ENCODE data around the gene PRRC2B. TPM values are rescaled to one million over a fixed set of nuclear protein-coding genes. Genes with fewer than 3 reads are reported as not detected.
A peak's percentile ranks its signal among the peaks of the same experiment; 100 is the strongest.

Gene PRRC2B
- total and polyA plus RNA-seq, 2 of the 8 experiments (the other 6 are each of a cell fraction or from before 2014, with no cell fraction given): 37.3 to 249 TPM

DNA sequence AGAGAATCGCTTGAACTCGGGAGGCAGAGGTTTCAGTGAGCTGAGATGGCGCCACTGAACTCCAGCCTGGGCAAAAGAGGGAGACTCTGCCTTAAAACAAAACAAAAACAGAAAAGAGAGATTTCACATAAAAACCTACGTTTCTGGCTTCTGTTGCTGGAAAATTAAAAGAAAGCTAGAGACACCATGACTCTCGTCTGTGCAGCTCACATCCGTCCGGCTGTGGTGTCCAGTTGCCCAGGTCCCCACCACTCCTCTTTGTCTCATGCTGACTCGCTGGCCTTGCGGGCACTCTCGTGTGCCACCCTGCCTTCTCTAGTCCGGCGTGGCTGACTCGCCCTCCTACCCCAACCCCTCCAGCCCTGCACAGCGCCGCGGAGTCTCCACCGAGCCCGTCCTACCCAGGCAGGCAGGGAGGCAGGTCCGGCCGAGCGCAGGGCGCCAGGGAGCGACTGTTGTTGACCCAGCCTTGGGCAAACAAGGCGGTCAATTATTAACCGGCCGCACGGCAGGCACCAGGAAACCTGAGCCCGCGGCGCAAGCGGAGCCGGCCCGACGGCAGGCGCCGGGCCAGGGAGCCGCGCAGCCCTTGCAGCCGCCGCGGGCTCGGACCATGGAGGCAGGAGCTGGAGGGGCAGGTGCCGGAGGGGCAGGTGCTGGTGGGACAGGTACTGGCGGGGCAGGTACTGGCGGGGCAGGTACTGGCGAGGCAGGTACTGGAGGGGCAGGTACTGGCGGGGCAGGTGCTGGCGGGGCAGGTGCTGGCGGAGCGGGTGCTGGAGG is 151.3 kb downstream of the PRRC2B start, which contains the start of gene PRRT1B (continued):
- TF ChIP-seq CHD7 (IDR thresholded peaks at IDR 0.05; ENCODE audit: insufficient replicate concordance, low read length) (no peak), EZH2 (IDR thresholded peaks at IDR 0.05; ENCODE audit: low read depth, low read length, severe bottlenecking) (peak; percentile 21), SIRT6 (IDR thresholded peaks at IDR 0.05; ENCODE audit: low read length) (no peak), SP1 (IDR thresholded peaks at IDR 0.05; ENCODE audit: low read depth, low read length) (no peak), RAD21 (IDR thresholded peaks at IDR 0.05 in 1 of 2, conservative IDR thresholded peaks at IDR 0.05 in 1 of 2; ENCODE audit: low read depth in 2 of 2, low read length in 2 of 2) (0 out of 4 replicates have a peak, but pooled peaks of 1 of the 2 experiments have one; percentile 3), GABPA (IDR thresholded peaks at IDR 0.05; ENCODE audit: borderline replicate concordance, insufficient read depth, low read length) (peak; percentile 66), GTF2F1 (IDR thresholded peaks at IDR 0.05; ENCODE audit: borderline replicate concordance, low read depth, low read length) (no peak), SIN3A (conservative IDR thresholded peaks at IDR 0.05 in 1 of 2, IDR thresholded peaks at IDR 0.05 in 1 of 2; ENCODE audit: low read depth in 1 of 2, low read length in 2 of 2) (0 out of 4 replicates have a peak, but pooled peaks of 1 of the 2 experiments have one; percentile 17), TAF7 (optimal IDR thresholded peaks at IDR 0.05; ENCODE audit: borderline replicate concordance, low read depth, low read length) (peak; percentile 17)

Measured in H1 (cell line).